GM21825 (cell line): ENCODE data around the gene CDAN1.

Source experiments
- ATAC-seq: cut with Tn5 transposase; IDR thresholded peaks from one replicate; pipeline ENCODE4 v1.9.1; 2021; ENCODE audit warnings: mild to moderate bottlenecking, moderate library complexity; ENCODE audit not compliant: unreplicated experiment

Gene CDAN1

DNA sequence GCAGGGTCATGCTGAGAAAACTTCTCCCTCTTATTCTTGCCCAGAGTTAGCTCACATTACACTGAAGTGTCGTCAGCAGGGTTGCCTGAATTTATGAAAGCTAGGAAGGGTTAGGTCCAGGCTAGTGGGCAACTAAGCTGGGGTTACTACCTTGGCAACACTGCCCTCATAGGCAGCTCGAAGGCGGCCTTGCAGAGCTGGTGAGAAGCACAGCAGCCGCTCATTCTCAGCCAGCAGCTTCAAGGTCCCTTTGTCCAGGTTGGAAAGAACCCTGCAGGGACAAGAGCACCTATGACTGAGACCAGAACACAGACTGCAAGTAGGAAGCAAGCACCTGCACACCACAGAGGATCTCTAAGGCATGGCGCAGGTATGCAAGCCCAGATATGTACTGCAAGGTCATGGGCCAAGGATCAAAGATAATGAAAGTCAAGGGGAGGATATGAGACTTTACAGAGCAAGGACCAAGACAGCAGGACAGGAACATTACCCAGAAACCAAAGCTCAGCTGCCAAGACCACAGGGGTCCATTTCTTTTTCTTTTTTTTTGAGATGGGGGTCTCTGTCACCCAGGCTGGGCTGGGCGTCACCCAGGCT lies 2.8 kb downstream of the CDAN1 start:
- no peak for ATAC-seq

- ATAC-seq = no peak
Measured at GRCh38 chr15:42733027-42733426, 3.9 kb downstream of the CDAN1 start.

- ATAC-seq = no peak
Measured at GRCh38 chr15:42732095-42732827, 4.7 kb downstream of the CDAN1 start.

- ATAC-seq = no peak
Measured at GRCh38 chr15:42731461-42731860, 5.5 kb downstream of the CDAN1 start.

GRCh38 chr15:42730536-42730935 lies 6.4 kb downstream of the CDAN1 start:
- no peak for ATAC-seq

DNA sequence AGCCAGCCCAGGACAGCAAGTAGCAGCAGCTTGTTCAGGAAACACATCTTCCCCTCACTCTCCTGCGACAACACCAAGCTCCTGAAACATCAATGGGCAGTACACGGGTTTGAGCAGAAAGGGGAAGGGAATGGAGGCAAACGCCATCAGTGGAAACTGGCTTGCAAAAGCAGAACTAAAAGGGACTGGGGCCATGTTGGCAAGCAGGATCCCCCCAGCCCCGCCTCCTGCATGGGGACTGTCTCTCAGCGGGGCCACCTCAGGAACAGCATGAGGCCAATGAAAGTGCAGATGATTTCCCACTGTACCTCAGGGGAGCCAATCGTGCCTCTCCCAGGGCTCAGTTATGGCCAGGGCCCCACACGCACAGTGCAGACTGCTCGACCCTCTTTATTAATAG lies 6.8 kb downstream of the CDAN1 start:
- ATAC-seq = no peak

DNA sequence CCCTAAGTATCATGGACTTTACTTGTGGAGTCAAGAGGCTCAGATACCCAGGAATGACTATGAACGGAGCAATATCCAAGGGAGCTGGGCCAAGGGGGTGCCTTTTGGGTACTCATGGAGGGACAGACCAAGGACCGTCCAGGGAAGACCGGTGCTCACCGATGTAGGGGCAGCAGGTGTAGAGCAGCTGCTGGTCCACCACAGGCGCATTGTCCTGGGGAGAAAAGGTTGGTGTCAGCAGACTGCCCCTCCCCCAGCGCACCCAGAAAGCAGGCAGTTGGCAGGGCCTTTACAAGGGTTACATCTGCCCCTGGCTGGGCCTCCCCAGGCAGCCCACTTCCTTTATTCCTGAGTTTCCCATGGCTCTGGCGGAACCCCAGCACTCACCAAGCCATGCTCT lies 7.5 kb downstream of the CDAN1 start:
- no peak for ATAC-seq

DNA sequence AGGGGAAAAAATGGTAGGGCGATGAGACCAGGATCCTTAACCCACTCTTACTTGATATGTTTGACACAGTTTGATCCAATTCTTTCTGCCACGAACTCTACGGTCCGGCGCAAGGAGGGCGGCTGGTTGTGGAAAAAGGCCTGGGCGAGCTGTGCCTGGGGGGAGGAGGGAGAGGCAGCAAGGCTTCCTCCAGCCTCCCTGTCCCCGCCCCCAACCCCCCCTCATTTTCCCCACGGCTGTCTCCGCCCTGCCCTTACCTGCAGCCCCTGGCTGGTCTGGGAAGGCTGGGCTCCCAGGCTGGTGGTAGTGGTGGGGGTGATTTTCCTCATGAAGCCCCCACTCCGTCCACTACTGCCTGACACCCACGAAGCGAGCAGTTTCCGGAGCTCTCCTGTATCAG lies 8.0 kb downstream of the CDAN1 start:
- no peak for ATAC-seq

GRCh38 chr15:42728560-42728959 lies 8.4 kb downstream of the CDAN1 start:
- ATAC-seq = no peak

DNA sequence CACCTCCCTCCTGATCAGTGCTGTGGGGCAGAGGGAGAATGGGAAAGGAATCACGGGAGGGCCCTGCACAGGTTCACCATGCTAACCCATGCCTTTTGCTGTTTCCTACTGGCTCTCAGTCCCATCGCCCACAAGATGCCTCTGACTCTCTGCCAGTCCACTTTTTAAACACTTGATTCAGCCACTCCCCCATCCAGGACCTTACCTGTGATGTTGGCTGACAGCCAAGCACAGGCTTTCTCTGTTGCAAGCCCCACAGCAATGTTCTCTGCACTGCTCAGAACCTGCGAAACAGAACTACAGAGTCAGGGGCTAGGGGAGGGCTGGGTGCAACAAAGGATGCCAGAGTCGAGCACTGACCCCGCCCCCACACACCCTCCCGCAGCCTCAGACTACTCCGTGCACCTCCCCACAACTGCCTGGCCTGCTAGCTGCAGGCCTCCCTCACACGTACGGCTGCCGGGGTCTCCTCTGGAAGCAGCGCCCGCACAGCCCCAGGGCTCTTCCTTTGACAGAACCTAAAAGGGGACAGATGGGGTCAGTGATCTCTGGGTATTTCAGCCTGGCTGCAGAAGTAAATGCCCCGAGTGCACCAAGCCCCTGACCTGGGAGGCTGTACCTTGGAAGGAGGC lies 9.1 kb downstream of the CDAN1 start:
- no peak for ATAC-seq

DNA sequence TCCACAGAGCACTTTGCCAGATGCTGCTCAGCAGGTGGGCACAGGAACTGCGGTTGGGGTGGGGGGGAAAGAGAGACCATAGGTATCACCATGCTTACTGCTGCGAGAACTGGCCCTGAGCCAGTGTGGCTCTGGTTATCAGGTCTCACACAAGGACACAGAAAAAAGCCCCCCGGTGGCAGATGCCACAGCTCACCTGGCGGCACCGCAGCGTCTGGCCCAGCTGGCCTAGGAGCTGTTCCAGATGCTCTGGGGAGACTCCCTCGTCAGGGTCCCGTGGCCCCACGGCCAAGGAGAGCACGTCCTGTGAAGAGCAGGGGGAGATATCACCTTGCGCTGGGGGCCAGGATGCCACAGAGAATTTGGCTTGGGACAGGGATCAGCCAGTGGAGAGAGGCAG lies 10.8 kb downstream of the CDAN1 start:
- no peak for ATAC-seq

GRCh38 chr15:42725331-42725903 lies 11.5 kb downstream of the CDAN1 start:
- ATAC-seq = no peak

GRCh38 chr15:42724276-42724675 lies 12.7 kb downstream of the CDAN1 start:
- no peak for ATAC-seq

GRCh38 chr15:42723068-42723467 lies 13.9 kb downstream of the CDAN1 start:
- no peak for ATAC-seq

DNA sequence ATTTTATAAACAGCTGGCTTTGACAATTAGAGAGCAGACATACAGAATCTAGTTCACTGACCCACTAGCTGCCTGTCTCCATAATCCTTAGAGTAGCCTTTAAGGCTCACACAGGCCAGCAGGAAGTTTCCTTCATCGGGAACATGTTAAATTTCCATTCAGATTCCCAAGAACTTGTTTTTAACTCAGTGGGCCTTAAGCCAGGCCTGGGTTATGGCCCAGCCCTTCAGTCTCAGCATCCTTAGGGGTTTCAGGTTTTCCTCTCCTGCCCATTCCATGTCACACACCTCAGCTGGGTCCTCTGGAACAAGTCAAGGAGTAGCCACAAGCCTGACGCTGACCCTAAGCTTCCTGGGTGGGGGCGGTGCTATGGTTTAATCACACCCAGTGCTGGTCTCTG lies 15.0 kb downstream of the CDAN1 start:
- no peak for ATAC-seq

GRCh38 chr15:42721016-42721415 lies 15.9 kb downstream of the CDAN1 start:
- ATAC-seq = no peak

DNA sequence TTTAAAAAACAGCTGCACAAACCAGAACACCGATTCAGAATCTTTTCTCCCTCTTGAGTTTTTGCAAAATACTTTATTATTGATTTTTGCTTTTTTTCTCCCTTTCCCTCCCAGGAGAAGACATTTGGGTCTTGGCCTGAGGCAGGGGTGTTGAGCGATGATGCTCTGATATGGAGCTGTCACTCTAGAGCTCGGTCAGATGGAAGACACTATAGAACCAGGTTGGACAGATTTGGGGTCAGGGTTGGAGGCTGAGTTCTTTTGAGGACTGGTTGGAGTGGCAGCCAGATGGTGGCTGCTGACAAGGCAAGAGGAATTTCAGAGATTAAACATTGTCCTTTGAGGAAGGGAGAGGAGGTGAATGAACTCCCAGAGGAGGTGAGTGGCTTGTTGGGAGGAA lies 16.9 kb downstream of the CDAN1 start:
- no peak for ATAC-seq

DNA sequence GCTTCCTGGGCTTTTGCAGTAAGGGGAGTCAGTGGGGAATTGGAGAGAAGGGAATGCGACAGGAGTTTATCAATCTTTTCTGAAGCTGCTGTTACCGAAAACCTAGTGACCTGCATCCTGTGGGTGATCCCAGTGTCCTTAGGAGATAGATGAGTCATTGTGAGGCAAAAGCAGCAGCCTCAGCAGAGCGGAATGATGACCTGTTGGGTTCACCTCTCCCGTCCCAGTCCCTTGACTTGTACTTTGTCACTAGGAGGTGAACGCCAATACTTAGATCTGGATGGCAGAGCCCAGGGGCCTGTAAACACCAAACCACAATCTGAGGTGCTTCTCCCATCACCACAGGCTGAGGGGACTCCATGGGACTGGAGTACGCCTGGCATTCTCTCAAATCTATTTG lies 17.9 kb downstream of the CDAN1 start:
- ATAC-seq = no peak

- no peak for ATAC-seq
Measured at GRCh38 chr15:42716626-42717025, 20.3 kb downstream of the CDAN1 start.

DNA sequence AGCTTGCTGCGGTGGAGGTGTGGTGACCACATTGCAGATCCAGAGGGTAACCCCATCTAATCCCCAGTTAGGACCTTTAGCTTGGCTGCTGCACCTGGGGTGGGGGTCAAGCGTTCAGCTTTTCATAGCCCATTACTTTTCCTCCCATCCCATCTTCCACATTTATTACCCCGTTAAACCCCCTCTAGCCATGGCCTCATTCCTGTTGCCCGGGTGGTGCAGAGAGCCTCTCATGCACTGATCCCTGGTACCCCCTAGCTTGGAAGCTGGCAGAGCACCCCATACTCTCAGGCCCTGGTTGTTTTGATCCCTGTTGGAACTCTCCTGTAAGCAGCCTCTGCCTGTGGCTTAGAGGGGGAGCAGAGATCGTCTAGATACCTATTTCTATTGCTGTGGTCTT lies 20.8 kb downstream of the CDAN1 start:
- no peak for ATAC-seq

GRCh38 chr15:42712584-42712983 lies 24.3 kb downstream of the CDAN1 start:
- no peak for ATAC-seq

GRCh38 chr15:42711746-42712145 lies 25.2 kb downstream of the CDAN1 start:
- ATAC-seq = no peak
